Esophagus muscularis mucosa (tissue), 3 donors: Measurements from ENCODE around the gene TEX12.

Experiments
- CTCF ChIP-seq, 3 experiments: fragments of 200-600 bp in 2 of 3; fragments of 450-650 bp in 1 of 3; sonication (generic) in 2 of 3; IDR thresholded peaks; one replicate each; pipeline ENCODE4 v1.5.1; 2017 to 2019; ENCODE audit warnings: antibody characterized with exemption in 3 of 3, mild to moderate bottlenecking in 2 of 3, moderate library complexity in 1 of 3
- POLR2A ChIP-seq: fragments of 450-650 bp; IDR thresholded peaks from one replicate; pipeline ENCODE4 v1.6.1; 2017; ENCODE audit warnings: antibody characterized with exemption, moderate library complexity, mild to moderate bottlenecking, low read depth
- POLR2AphosphoS5 ChIP-seq, 2 donors: sonication (generic); formaldehyde crosslinking; IDR thresholded peaks; one replicate each; pipeline ENCODE4 v1.6.1; 2017; ENCODE audit warnings: antibody characterized with exemption in 2 of 2

- no peak for TF ChIP-seq CTCF (IDR thresholded peaks at IDR 0.05)
- TF ChIP-seq POLR2AphosphoS5 (IDR thresholded peaks at IDR 0.05): no peak
- TF ChIP-seq POLR2A: no peak
These were observed 7.8 kb upstream of the TEX12 start for GRCh38 chr11:112159098-112160065.
